Activated B cell treated with CpG ODN at 0.5 μM for 24 hours (primary cell): ENCODE data around the gene CFAP410. TPM values are rescaled to one million over a fixed set of nuclear protein-coding genes. Genes with fewer than 3 reads are reported as not detected.

Source experiments
- ATAC-seq: fragments of 200-7000 bp; cut with Tn5 transposase; one replicate; pipeline ENCODE4 v1.10.0; 2021; ENCODE audit warnings: low read depth, mild to moderate bottlenecking, moderate library complexity
- CTCF ChIA-PET: fragments of 350-600 bp; sonication (Branson Sonifier 250); formaldehyde crosslinking; loops from one replicate; lab custom pipeline; 2021; ENCODE audit warnings: antibody characterized with exemption; lab: Charles Lee
- POLR2A ChIA-PET: fragments of 350-600 bp; sonication (Branson Sonifier 250); formaldehyde crosslinking; loops from one replicate; lab custom pipeline; 2021; ENCODE audit warnings: antibody characterized with exemption; lab: Charles Lee
- DNase-seq: peaks from one replicate; pipeline ENCODE4 v3.0.0; 2022
- H3K27ac Mint-ChIP-seq: one replicate; pipeline ENCODE4 v1.8.0; 2020; ENCODE audit warnings: mixed read lengths
- H3K27me3 Mint-ChIP-seq: one replicate; pipeline ENCODE4 v1.8.0; 2021; ENCODE audit warnings: mixed read lengths
- H3K36me3 Mint-ChIP-seq: one replicate; pipeline ENCODE4 v1.8.0; 2021; ENCODE audit warnings: low read depth, mixed read lengths
- H3K4me1 Mint-ChIP-seq: one replicate; pipeline ENCODE4 v1.8.0; 2021; ENCODE audit warnings: mixed read lengths
- H3K4me3 Mint-ChIP-seq: one replicate; pipeline ENCODE4 v1.8.0; 2020; ENCODE audit warnings: mild to moderate bottlenecking, mixed read lengths
- H3K9me3 Mint-ChIP-seq: one replicate; pipeline ENCODE4 v1.8.0; 2020; ENCODE audit warnings: mixed read lengths
- intact Hi-C: fragments of 100-400 bp; cut with micrococcal nuclease; formaldehyde crosslinking; loops from one replicate; pipeline ENCODE4 v1.15.1; 2024
- total RNA-seq: library from RNA; stranded (reverse); gene quantifications from 2 replicates; pipeline ENCODE4 v1.2.3, GENCODE V29; 2022
- TF ChIP-seq, protein P1 (sequence below): fragments of 200-600 bp; IDR thresholded peaks from one replicate; pipeline ENCODE4 v1.8.0; 2022; ENCODE audit warnings: antibody characterized with exemption, mild to moderate bottlenecking

CFAP410 gene
- total RNA-seq, 1 donor from 2014 or later, result 62.3 TPM

DNA sequence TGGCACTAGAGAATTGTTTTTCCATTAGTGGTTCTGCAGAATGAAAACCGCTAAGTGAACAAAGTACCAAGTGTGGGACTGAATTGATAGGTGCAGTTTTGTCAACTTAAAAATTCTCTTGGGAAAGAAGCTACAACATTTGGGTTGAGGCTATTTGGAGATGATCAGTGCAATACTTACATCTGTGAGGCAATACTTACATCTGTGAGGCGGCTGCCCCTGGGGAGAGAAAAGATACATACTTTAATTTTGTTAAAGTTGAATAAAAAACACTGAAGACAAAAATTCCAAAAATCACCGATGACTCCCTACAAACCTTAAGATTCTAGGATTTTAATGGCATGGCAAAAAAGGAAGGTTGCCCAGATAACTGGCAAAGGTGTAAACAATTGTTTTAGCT, 1.7 kb downstream of the CFAP410 start:
- H3K9me3 Mint-ChIP-seq, result no peaks in the 10 kb centered on the region
- TF ChIP-seq, protein P1, sequence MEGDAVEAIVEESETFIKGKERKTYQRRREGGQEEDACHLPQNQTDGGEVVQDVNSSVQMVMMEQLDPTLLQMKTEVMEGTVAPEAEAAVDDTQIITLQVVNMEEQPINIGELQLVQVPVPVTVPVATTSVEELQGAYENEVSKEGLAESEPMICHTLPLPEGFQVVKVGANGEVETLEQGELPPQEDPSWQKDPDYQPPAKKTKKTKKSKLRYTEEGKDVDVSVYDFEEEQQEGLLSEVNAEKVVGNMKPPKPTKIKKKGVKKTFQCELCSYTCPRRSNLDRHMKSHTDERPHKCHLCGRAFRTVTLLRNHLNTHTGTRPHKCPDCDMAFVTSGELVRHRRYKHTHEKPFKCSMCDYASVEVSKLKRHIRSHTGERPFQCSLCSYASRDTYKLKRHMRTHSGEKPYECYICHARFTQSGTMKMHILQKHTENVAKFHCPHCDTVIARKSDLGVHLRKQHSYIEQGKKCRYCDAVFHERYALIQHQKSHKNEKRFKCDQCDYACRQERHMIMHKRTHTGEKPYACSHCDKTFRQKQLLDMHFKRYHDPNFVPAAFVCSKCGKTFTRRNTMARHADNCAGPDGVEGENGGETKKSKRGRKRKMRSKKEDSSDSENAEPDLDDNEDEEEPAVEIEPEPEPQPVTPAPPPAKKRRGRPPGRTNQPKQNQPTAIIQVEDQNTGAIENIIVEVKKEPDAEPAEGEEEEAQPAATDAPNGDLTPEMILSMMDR, result no peak
- ChIA-PET CTCF (interaction anchor here (1.0 kb wide), 1 partner anchor 39 kb away, joined by 3 read pairs; no protein-coding TSS in a partner anchor), POLR2A (interaction anchor here (2.5 to 3.2 kb wide), 2 partner anchors 9 to 16 kb away, joined by 9 to 19 read pairs; partner anchors contain the start of gene TRPM2)
- H3K4me1 Mint-ChIP-seq, result peaks cover 24% of the 10 kb centered on the region
- peaks cover 31% of the 10 kb centered on the region for H3K36me3 Mint-ChIP-seq
- H3K27me3 Mint-ChIP-seq, result no peaks in the 10 kb centered on the region
- intact Hi-C loops, result loop anchor here (5.0 to 10.0 kb wide), 2 partner anchors 455 to 587 kb away; partner anchors contain the start of gene ITGB2
- no peak for DNase-seq
- ATAC-seq, result no peak
- H3K4me3 Mint-ChIP-seq, result peak overlapping the region; percentile 66
- H3K27ac Mint-ChIP-seq, result peak overlapping the region; percentile 85

DNA sequence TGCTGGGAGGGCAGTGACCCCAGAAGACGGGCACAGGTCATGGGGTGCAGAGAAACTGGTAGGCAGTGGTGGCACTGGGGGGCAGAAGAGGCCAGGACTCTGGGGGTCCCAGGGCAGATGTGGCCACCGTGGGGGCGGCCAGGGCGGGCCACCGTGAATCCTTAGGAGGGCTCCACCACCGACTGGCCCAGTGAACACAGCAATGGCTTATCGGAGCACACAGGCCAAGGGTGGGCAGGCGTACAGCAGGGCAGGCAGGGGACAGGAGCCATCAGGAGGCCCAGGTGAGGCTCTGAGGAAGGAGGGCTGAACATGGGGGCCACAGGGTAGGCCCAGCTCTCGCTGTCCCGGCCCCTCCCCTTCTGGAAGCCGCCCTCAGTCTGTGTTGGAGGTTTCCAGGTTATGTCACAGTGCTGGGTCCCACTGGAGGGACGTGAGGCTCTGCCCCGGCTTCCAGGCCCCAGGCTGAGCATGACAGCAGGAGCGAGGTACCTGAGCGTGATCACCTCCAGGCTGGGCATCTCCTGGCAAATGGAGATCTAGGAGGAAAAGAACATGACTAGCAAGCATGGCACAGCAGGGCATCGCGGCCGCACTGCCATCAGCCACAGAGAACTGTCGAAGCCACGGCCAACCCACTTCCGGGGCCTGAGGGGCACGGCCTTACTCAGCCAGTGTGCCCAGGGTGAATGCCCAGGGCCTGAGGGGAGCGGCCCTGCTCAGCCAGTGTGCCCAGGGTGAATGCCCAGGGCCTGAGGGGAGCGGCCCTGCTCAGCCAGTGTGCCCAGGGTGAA, 3.7 kb downstream of the CFAP410 start:
- no peaks in the 10 kb centered on the region for H3K9me3 Mint-ChIP-seq
- H3K4me1 Mint-ChIP-seq, result peaks cover 23% of the 10 kb centered on the region
- H3K4me3 Mint-ChIP-seq, result no peak overlapping the region
- no peak overlapping the region for H3K27ac Mint-ChIP-seq
- ChIA-PET CTCF (interaction anchor here (0.7 kb wide), 1 partner anchor 38 kb away, joined by 3 read pairs; no protein-coding TSS in a partner anchor), POLR2A (no interaction called here)
- intact Hi-C loops, result loop anchor here (5.0 to 10.0 kb wide), 2 partner anchors 457 to 589 kb away; partner anchors contain the start of gene ITGB2
- TF ChIP-seq, protein P1, result no peak
- H3K27me3 Mint-ChIP-seq, result no peaks in the 10 kb centered on the region
- peaks cover 38% of the 10 kb centered on the region for H3K36me3 Mint-ChIP-seq
- DNase-seq (no peak), ATAC-seq (no peak)

GRCh38 chr21:44334329-44335030, 4.7 kb downstream of the CFAP410 start:
- CTCF ChIA-PET, result interaction anchor here (0.7 kb wide), 1 partner anchor 37 kb away, joined by 3 read pairs; no protein-coding TSS in a partner anchor
- Mint-ChIP-seq H3K36me3 (peaks cover 36% of the 10 kb centered on the region), H3K4me3 (no peak overlapping the region), H3K4me1 (peaks cover 13% of the 10 kb centered on the region), H3K27ac (no peak overlapping the region), H3K27me3 (no peaks in the 10 kb centered on the region), H3K9me3 (no peaks in the 10 kb centered on the region)
- ATAC-seq, result no peak
- DNase-seq, result no peak
- TF ChIP-seq, protein P1, result no peak
- intact Hi-C loops, result loop anchor here (5.0 to 10.0 kb wide), 2 partner anchors 458 to 590 kb away; partner anchors contain the start of gene ITGB2
- POLR2A ChIA-PET, result no interaction called here

DNA sequence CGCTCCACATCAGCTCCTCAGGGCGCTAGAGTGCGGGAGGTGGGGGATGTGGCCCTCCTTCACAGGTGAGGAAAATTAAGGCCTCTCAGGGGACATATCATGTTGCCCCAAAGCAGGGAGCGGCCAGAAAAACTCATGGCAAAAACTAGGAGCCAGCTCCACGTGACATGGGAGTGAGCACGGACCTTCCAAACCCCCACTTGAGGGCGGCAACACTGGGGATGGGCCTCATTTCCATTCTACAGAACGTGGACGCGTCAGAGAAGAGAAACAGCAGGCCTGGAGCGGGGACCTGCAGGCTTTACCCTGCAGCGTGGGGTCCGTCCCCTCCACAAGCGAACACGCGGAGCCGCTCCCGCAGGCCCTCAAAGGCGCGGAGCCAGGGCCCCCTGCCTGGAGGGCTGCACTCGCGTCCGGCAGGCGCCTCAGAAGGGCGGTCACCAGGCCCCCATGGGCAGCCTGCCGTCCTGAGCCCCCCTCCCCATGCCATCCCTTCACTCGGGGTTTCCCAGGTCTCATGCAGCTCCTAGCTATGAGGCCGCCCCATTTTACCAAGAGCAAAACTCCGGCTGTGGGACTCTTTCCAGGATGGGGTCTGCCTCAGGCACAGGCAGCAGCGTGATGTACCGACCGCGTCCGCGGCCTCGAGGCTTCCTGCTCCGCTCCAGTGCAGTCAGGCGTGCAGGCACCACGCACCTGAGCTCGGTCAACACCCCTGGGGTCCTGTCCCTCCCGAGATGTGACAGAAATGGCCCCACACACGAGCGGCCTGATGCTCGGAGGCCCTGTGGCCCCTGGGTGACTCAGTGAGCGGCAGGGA, 5.5 kb downstream of the CFAP410 start:
- H3K4me3 Mint-ChIP-seq, result no peak overlapping the region

More for the DNA sequence above, 5.5 kb downstream of the CFAP410 start:
- Mint-ChIP-seq H3K27ac (no peak overlapping the region), H3K36me3 (peaks cover 34% of the 10 kb centered on the region), H3K4me1 (peaks cover 10% of the 10 kb centered on the region), H3K27me3 (no peaks in the 10 kb centered on the region), H3K9me3 (no peaks in the 10 kb centered on the region)
- DNase-seq (no peak), ATAC-seq (no peak)
- TF ChIP-seq, protein P1, result no peak
- ChIA-PET POLR2A (interaction anchor here (0.7 to 0.9 kb wide), 2 partner anchors 27 to 322 kb away, joined by 3 to 4 read pairs; partner anchors contain the start of gene TRAPPC10), CTCF (no interaction called here)
- intact Hi-C loops, result loop anchor here (10.0 kb wide), 1 partner anchor 591 kb away; the partner anchor contains the start of gene ITGB2
